HepG2 (cell line): ENCODE results near the gene NPAS2. TPM values are rescaled to one million over a fixed set of nuclear protein-coding genes. Genes with fewer than 3 reads are reported as not detected.
A peak's percentile ranks its signal among the peaks of the same experiment; 100 is the strongest.

Source experiments
- CREM ChIP-seq, 2 experiments: sonication (generic) in 1 of 2; formaldehyde crosslinking in 1 of 2; IDR thresholded peaks; 2 replicates each; pipeline versions ENCODE4 v1.4.0 to v1.6.1; 2016 to 2020; ENCODE audit warnings: antibody characterized with exemption in 1 of 2, mild to moderate bottlenecking in 1 of 2, missing genetic modification reagents in 1 of 2
- HNF1B ChIP-seq: sonication (generic); formaldehyde crosslinking; IDR thresholded peaks from 2 replicates; pipeline ENCODE4 v1.5.1; 2020; ENCODE audit warnings: mild to moderate bottlenecking, moderate library complexity, missing genetic modification reagents
- LRRFIP1 ChIP-seq: sonication (generic); formaldehyde crosslinking; conservative IDR thresholded peaks from 2 replicates; pipeline ENCODE4 v1.4.0; 2020; ENCODE audit warnings: missing genetic modification reagents
- MED8 ChIP-seq: sonication (generic); formaldehyde crosslinking; IDR thresholded peaks from 2 replicates; pipeline ENCODE4 v1.8.1; 2023; ENCODE audit warnings: mild to moderate bottlenecking, missing genetic modification reagents; ENCODE audit not compliant: insufficient replicate concordance
- NR2F1 ChIP-seq, 2 experiments: fragments of 450-650 bp in 1 of 2; formaldehyde crosslinking in 1 of 2; IDR thresholded peaks; 2 replicates each; pipeline versions ENCODE4 v1.5.0 to v1.6.1; 2016 to 2020; ENCODE audit warnings: mild to moderate bottlenecking in 1 of 2, missing compliant biosample characterization in 1 of 2, missing genetic modification reagents in 1 of 2, moderate library complexity in 1 of 2
- NR2F2 ChIP-seq: IDR thresholded peaks from 2 replicates; pipeline ENCODE4 v1.6.1; 2012; ENCODE audit warnings: low read depth, inconsistent platforms, borderline replicate concordance
- ZBTB25 ChIP-seq: IDR thresholded peaks from 2 replicates; pipeline ENCODE4 v1.6.1; 2018; ENCODE audit warnings: missing genetic modification reagents
- ZBTB42 ChIP-seq: sonication (generic); formaldehyde crosslinking; IDR thresholded peaks from 2 replicates; pipeline ENCODE4 v1.5.0; 2020; ENCODE audit warnings: mild to moderate bottlenecking, missing genetic modification reagents
- ZNF235 ChIP-seq: sonication (generic); formaldehyde crosslinking; IDR thresholded peaks from 2 replicates; pipeline ENCODE4 v1.8.1; 2023; ENCODE audit warnings: mild to moderate bottlenecking, missing genetic modification reagents, borderline replicate concordance
- ZNF281 ChIP-seq: sonication (generic); formaldehyde crosslinking; IDR thresholded peaks from 2 replicates; pipeline ENCODE4 v1.4.0; 2020; ENCODE audit warnings: missing genetic modification reagents, borderline replicate concordance
- ZNF367 ChIP-seq: sonication (generic); formaldehyde crosslinking; IDR thresholded peaks from 2 replicates; pipeline ENCODE4 v1.4.0; 2020; ENCODE audit warnings: missing genetic modification reagents, borderline replicate concordance
- ZNF569 ChIP-seq: sonication (generic); formaldehyde crosslinking; IDR thresholded peaks from 2 replicates; pipeline ENCODE4 v1.5.0; 2020; ENCODE audit warnings: mild to moderate bottlenecking, missing genetic modification reagents, moderate library complexity, borderline replicate concordance
- ZNF652 ChIP-seq: IDR thresholded peaks from 2 replicates; pipeline ENCODE4 v1.6.1; 2016; ENCODE audit warnings: low read depth, borderline replicate concordance
- ZNF674 ChIP-seq: sonication (generic); formaldehyde crosslinking; IDR thresholded peaks from 2 replicates; pipeline ENCODE4 v1.5.0; 2020; ENCODE audit warnings: low read depth, mild to moderate bottlenecking, missing genetic modification reagents
- ZNF678 ChIP-seq: sonication (generic); formaldehyde crosslinking; IDR thresholded peaks from 2 replicates; pipeline ENCODE4 v1.4.0; 2020; ENCODE audit warnings: mild to moderate bottlenecking, missing genetic modification reagents
- ZNF691 ChIP-seq: sonication (generic); formaldehyde crosslinking; IDR thresholded peaks from 2 replicates; pipeline ENCODE4 v1.4.0; 2020; ENCODE audit warnings: missing genetic modification reagents, low read depth, mild to moderate bottlenecking, borderline replicate concordance
- ZNF704 ChIP-seq: sonication (generic); formaldehyde crosslinking; IDR thresholded peaks from 2 replicates; pipeline ENCODE4 v1.8.1; 2023; ENCODE audit warnings: mild to moderate bottlenecking, inconsistent platforms, moderate library complexity, missing genetic modification reagents, borderline replicate concordance
- ZNF816 ChIP-seq: sonication (generic); formaldehyde crosslinking; IDR thresholded peaks from 2 replicates; pipeline ENCODE4 v1.8.0; 2022; ENCODE audit warnings: missing genetic modification reagents, mild to moderate bottlenecking, borderline replicate concordance
- ZSCAN25 ChIP-seq: sonication (generic); formaldehyde crosslinking; IDR thresholded peaks from 2 replicates; pipeline ENCODE4 v1.8.0; 2022; ENCODE audit warnings: mild to moderate bottlenecking, missing genetic modification reagents
- polyA plus RNA-seq, 8 experiments: library from polyadenylated mRNA; depleted of rRNA in 3 of 8; stranded (reverse) in 7 of 8; unstranded in 1 of 8; fragments of >200 nt; fragmentation: Illumina TruSeq in 4 of 8; extraction: Trizol in 4 of 8; gene quantifications; 2 replicates each; pipeline versions ENCODE4 v1.2.1 to v1.2.3, GENCODE V29; 2011 to 2016; ENCODE audit warnings: low read depth in 4 of 8, missing spikeins in 1 of 8, mixed read lengths in 1 of 8; ENCODE audit not compliant: insufficient read depth in 1 of 8
- total RNA-seq, 5 experiments: library from RNA; depleted of rRNA; stranded (reverse); fragments of >200 nt; fragmentation: Illumina TruSeq; extraction: Trizol; gene quantifications; 2 replicates each; pipeline ENCODE4 v1.2.3, GENCODE V29; 2016; ENCODE audit warnings: low read depth in 1 of 5

The NPAS2 gene
- total and polyA plus RNA-seq, 2 of the 13 experiments (the other 11 are each of a cell fraction or from before 2014, with no cell fraction given): 14.8 to 37.5 TPM

- no peak for TF ChIP-seq ZBTB42
- peak; percentile 58; the same call in 1 of the 2 replicates for TF ChIP-seq ZBTB25 (CRISPR knock-in tag)
- TF ChIP-seq ZNF816 (CRISPR knock-in tag): no peak
- TF ChIP-seq ZNF569 (CRISPR knock-in tag): no peak
- TF ChIP-seq NR2F2: no peak
- no peak for TF ChIP-seq LRRFIP1 (CRISPR knock-in tag)
- TF ChIP-seq ZNF674 (CRISPR knock-in tag): no peak
- TF ChIP-seq ZNF704 (CRISPR knock-in tag): no peak
- no peak for TF ChIP-seq NR2F1 (CRISPR knock-in tag; IDR thresholded peaks at IDR 0.05)
- no peak for TF ChIP-seq ZNF652 (CRISPR knock-in tag)
- no peak for TF ChIP-seq ZNF281
- TF ChIP-seq ZNF678 (CRISPR knock-in tag): no peak
- peak; percentile 59; the same call in 1 of the 2 replicates for TF ChIP-seq HNF1B (CRISPR knock-in tag)
- TF ChIP-seq ZNF691 (CRISPR knock-in tag): no peak
- no peak for TF ChIP-seq ZNF367 (CRISPR knock-in tag)
- TF ChIP-seq ZSCAN25 (CRISPR knock-in tag): no peak
- no peak for TF ChIP-seq ZNF235 (CRISPR knock-in tag)
- TF ChIP-seq MED8: no peak
- no peak for TF ChIP-seq CREM (IDR thresholded peaks at IDR 0.05)
- no peak for TF ChIP-seq CREM (CRISPR knock-in tag; IDR thresholded peaks at IDR 0.05)
Measured at GRCh38 chr2:100984892-100985307, 165.0 kb downstream of the NPAS2 start (continued).
